ENCODE data around the gene GRAMD1A.
"Not testable (repeated sequence)": the region's sequence is repeated elsewhere in the genome, so short reads cannot be mapped to it uniquely, and the experiment has no call there.

Gene GRAMD1A

GRCh38 chr19:35039881-35040825, 40.0 kb downstream of the GRAMD1A start:
- DNase-seq, result no peak

- DNase-seq, result peak; percentile 14
These were observed 40.9 kb downstream of the GRAMD1A start for GRCh38 chr19:35040826-35041547.

- no peak for DNase-seq
These were observed 41.5 kb downstream of the GRAMD1A start, which contains the start of gene HPN for GRCh38 chr19:35041548-35042055. Gene HPN (plus strand): TSS chr19:35041721. CDS start chr19:35042507, 786 bp downstream.

- DNase-seq, result no peak
These were observed 42.1 kb downstream of the GRAMD1A start for GRCh38 chr19:35042056-35042730.

- DNase-seq, result no peak
These were observed 43.0 kb downstream of the GRAMD1A start for GRCh38 chr19:35042954-35043604.

- no peak for DNase-seq
These were observed 43.8 kb downstream of the GRAMD1A start for GRCh38 chr19:35043906-35044305.

GRCh38 chr19:35044317-35045117, 44.4 kb downstream of the GRAMD1A start:
- peak; percentile 47 for DNase-seq

- DNase-seq, result no peak
These were observed 45.7 kb downstream of the GRAMD1A start for GRCh38 chr19:35045667-35046300.

- DNase-seq, result no peak
These were observed 46.3 kb downstream of the GRAMD1A start for GRCh38 chr19:35046461-35046860.

- no peak for DNase-seq
These were observed 48.8 kb downstream of the GRAMD1A start for GRCh38 chr19:35048911-35049411.

- no peak for DNase-seq
These were observed 49.3 kb downstream of the GRAMD1A start for GRCh38 chr19:35049456-35049855.

- not testable (repeated sequence) for DNase-seq
These were observed 50.5 kb downstream of the GRAMD1A start for GRCh38 chr19:35050662-35051061.

- DNase-seq, result not testable (repeated sequence)
These were observed 51.1 kb downstream of the GRAMD1A start for GRCh38 chr19:35051268-35051667.

- no peak for DNase-seq
These were observed 51.7 kb downstream of the GRAMD1A start for GRCh38 chr19:35051796-35052195.

GRCh38 chr19:35052599-35053190, 52.6 kb downstream of the GRAMD1A start:
- no peak for DNase-seq

GRCh38 chr19:35053667-35054293, 53.7 kb downstream of the GRAMD1A start:
- no peak for DNase-seq

GRCh38 chr19:35054626-35055025, 54.5 kb downstream of the GRAMD1A start:
- DNase-seq, result no peak

GRCh38 chr19:35055715-35056179, 55.6 kb downstream of the GRAMD1A start:
- DNase-seq, result no peak

- DNase-seq, result no peak
These were observed 56.5 kb downstream of the GRAMD1A start for GRCh38 chr19:35056513-35057063.
